GM12878 (cell line): ENCODE results near the gene TNFRSF8. TPM values are rescaled to one million over a fixed set of nuclear protein-coding genes. Genes with fewer than 3 reads are reported as not detected.

ENCODE experiments used
- ATAC-seq: fragments of 200-7000 bp; cut with Tn5 transposase; 3 replicates; pipeline ENCODE4 v1.9.1; 2020; ENCODE audit warnings: mild to moderate bottlenecking, moderate library complexity
- BruUV-seq: library from RNA; stranded (reverse); fragments of 400-500 nt; replicated peaks from 2 replicates; lab custom pipeline; 2021; lab: Mats Ljungman, UMichigan
- CTCF ChIA-PET: fragments of 300-600 bp; sonication (Branson Sonifier 250); formaldehyde crosslinking; extraction: SDS; loops from one replicate; lab custom pipeline; 2021; ENCODE audit warnings: inconsistent platforms; lab: Yijun Ruan, JAX
- POLR2A ChIA-PET: fragments of 350-600 bp; formaldehyde crosslinking; extraction: SDS; loops from one replicate; lab custom pipeline; 2021; ENCODE audit warnings: inconsistent platforms; lab: Charles Lee
- RAD21 ChIA-PET: fragments of 300-600 bp; sonication (Branson Sonifier 250); formaldehyde crosslinking; loops from one replicate; lab custom pipeline; 2023; ENCODE audit warnings: antibody characterized with exemption; ENCODE audit not compliant: unreplicated experiment; lab: Charles Lee
- SMC1A ChIA-PET: fragments of 300-600 bp; sonication (Branson Sonifier 250); formaldehyde crosslinking; loops from one replicate; lab custom pipeline; 2023; ENCODE audit not compliant: unreplicated experiment, uncharacterized antibody; lab: Charles Lee
- DNase-seq: peaks from one replicate; pipeline ENCODE4 v3.0.0-alpha.2; 2011; ENCODE audit warnings: low read depth, low spot score
- FAIRE-seq: peaks from 3 replicates; lab custom pipeline; 2011; peaks lifted over from hg19 to GRCh38; lab: Jason Lieb, UNC
- H2AFZ ChIP-seq: 2 replicates; pipeline ENCODE4 v1.6.0; 2011; ENCODE audit warnings: low read depth, low read length, control low read depth; ENCODE audit not compliant: control insufficient read depth
- H3K27ac ChIP-seq: 2 replicates; pipeline ENCODE4 v1.5.1; 2011; ENCODE audit warnings: control low read depth; ENCODE audit not compliant: control insufficient read depth, insufficient read depth
- H3K27me3 ChIP-seq, 2 experiments: replicated peaks in 1 of 2; 2 replicates each; pipeline versions ENCODE4 v1.6.0 to v1.6.1; 2011; ENCODE audit warnings: low read length in 1 of 2; ENCODE audit not compliant: control insufficient read depth in 2 of 2, insufficient read depth in 2 of 2
- H3K36me3 ChIP-seq, 2 experiments: 2 replicates each; pipeline ENCODE4 v1.5.1; 2011; ENCODE audit warnings: low read length in 1 of 2; ENCODE audit not compliant: control insufficient read depth in 2 of 2, insufficient read depth in 2 of 2
- H3K4me1 ChIP-seq: 2 replicates; pipeline ENCODE4 v1.6.1; 2011; ENCODE audit warnings: mild to moderate bottlenecking, low read length, moderate library complexity, mixed read lengths; ENCODE audit not compliant: control insufficient read depth, insufficient read depth
- H3K4me2 ChIP-seq: 2 replicates; pipeline ENCODE4 v1.6.0; 2011; ENCODE audit warnings: control low read depth; ENCODE audit not compliant: control insufficient read depth, insufficient read depth
- H3K4me3 ChIP-seq: fragments of 200-600 bp; sonication (generic); 2 replicates; pipeline ENCODE4 v1.5.1; 2016
- H3K79me2 ChIP-seq: 2 replicates; pipeline ENCODE4 v1.6.0; 2011; ENCODE audit warnings: low read length; ENCODE audit not compliant: control insufficient read depth, insufficient read depth
- H3K9ac ChIP-seq: 2 replicates; pipeline ENCODE4 v1.8.0; 2011; ENCODE audit warnings: low read length, control low read depth, mixed read lengths; ENCODE audit not compliant: control insufficient read depth, insufficient read depth
- H3K9me3 ChIP-seq: replicated peaks from 3 replicates; pipeline ENCODE4 v1.5.1; 2011; ENCODE audit warnings: mild to moderate bottlenecking, low read length; ENCODE audit not compliant: control insufficient read depth, insufficient read depth
- H4K20me1 ChIP-seq: 2 replicates; pipeline ENCODE4 v1.6.0; 2011; ENCODE audit not compliant: control insufficient read depth, insufficient read depth
- BACH1 ChIP-seq: fragments of 450-650 bp; IDR thresholded peaks from 2 replicates; pipeline ENCODE4 v1.6.1; 2017; ENCODE audit warnings: mild to moderate bottlenecking, borderline replicate concordance
- KDM1A ChIP-seq: fragments of 200-600 bp; sonication (generic); IDR thresholded peaks from 2 replicates; pipeline ENCODE4 v1.6.1; 2016; ENCODE audit warnings: borderline replicate concordance
- MTA2 ChIP-seq: fragments of 450-650 bp; IDR thresholded peaks from 2 replicates; pipeline ENCODE4 v1.6.1; 2016; ENCODE audit warnings: low read depth, mild to moderate bottlenecking, moderate library complexity
- ZNF217 ChIP-seq: fragments of 450-650 bp; IDR thresholded peaks from 2 replicates; pipeline ENCODE4 v1.6.1; 2017; ENCODE audit warnings: antibody characterized with exemption, mild to moderate bottlenecking
- WGBS: methylation state at CpG from one replicate; pipeline ENCODE4 v1.1.6; 2016; ENCODE audit warnings: low lambda C conversion rate; ENCODE audit not compliant: insufficient replicate concordance, insufficient coverage; ENCODE audit errors: missing lambda C conversion rate; 5-methylcytosine and 5-hydroxymethylcytosine counted together
- in situ Hi-C: fragments of 300-500 bp; cut with MboI; formaldehyde crosslinking; loops from 9 replicates; pipeline ENCODE4 v1.14.3; 2018; ENCODE audit warnings: mixed read lengths
- intact Hi-C: fragments of 100-400 bp; cut with micrococcal nuclease; formaldehyde crosslinking; loops from one replicate; pipeline ENCODE4 v1.14.2; 2022; ENCODE audit not compliant: unreplicated experiment
- polyA plus RNA-seq, 11 experiments: library from polyadenylated mRNA; depleted of rRNA in 4 of 11; unstranded in 6 of 11; stranded (reverse) in 5 of 11; fragments of >200 nt; fragmentation: Nextera tagmentation in 4 of 11; fragmentation: Illumina TruSeq in 1 of 11; extraction: Ambion mirVana in 4 of 11; extraction: Trizol in 1 of 11; gene quantifications; 1 replicate in 1 of 11; 2 replicates in 10 of 11; pipeline versions ENCODE4 v1.2.1 to v1.2.3, GENCODE V29; 2011 to 2016; ENCODE audit warnings: inconsistent platforms in 2 of 11, missing spikeins in 2 of 11, low read depth in 1 of 11
- total RNA-seq, 4 experiments: library from RNA; depleted of rRNA in 3 of 4; stranded (reverse); fragments of >200 nt in 3 of 4; fragmentation: Illumina TruSeq in 1 of 4; extraction: Trizol in 1 of 4; gene quantifications; 2 replicates each; pipeline versions ENCODE4 v1.2.1 to v1.2.3, GENCODE V29; 2013 to 2021

TNFRSF8 gene
- total and polyA plus RNA-seq, 10 of the 15 experiments (the other 5 are each of a cell fraction or from before 2014, with no cell fraction given) = 9.8 to 114 (median 58.8) TPM

DNA sequence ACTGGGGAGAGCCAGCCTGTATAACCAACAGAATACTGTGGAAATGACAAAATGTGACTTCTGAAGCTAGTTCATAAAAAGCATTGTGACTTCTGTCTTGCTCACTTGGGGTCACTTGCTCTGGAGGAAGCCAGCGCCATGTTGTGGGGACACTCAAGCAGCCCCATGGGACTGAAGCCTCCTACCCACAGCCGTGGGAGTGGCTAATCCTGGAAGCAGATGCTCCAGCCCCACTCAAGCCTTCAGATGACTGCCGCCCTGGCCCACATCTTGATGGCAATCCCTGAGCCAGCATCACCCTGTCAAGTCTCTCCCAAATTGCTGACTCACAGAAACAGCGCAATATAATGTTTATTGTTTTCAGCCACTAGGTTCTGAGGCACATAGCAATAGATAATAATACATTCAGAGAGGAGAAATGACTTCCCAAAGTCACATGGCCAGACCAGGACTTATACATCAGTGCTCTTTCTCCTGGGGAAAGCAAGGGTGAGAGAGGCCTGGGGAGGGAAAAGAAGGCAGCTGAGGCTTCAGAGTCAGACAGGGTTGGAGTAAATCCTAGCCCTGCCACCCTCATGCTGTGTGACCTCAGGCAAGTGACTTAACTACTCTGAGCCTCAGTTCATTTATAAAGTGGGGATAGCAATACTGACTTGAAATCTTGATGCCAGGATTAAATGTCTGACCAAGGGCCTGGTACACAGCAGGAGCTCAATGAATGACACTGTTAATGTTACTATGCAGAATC is 5.0 kb upstream of the TNFRSF8 start:
- TF ChIP-seq ZNF217 (peak; percentile 85), MTA2 (no peak), KDM1A (peak; percentile 61; the same call in 1 of the 2 replicates), BACH1 (0 out of 2 replicates have a peak, but pooled peaks have one; percentile 28)
- ChIA-PET RAD21 (interaction anchor here (0.6 to 5.7 kb wide), 9 partner anchors 9 to 140 kb away, joined by 3 to 34 read pairs (median 9); partner anchors contain the start of gene MIIP), CTCF (interaction anchor here (1.0 to 3.6 kb wide), 7 partner anchors 8 to 39 kb away, joined by 3 to 16 read pairs (median 5); partner anchors contain the start of gene MIIP), POLR2A (interaction anchor here (0.6 to 11.1 kb wide), 9 partner anchors 9 to 150 kb away, joined by 3 to 134 read pairs (median 10); partner anchors contain the start of gene MIIP), SMC1A (interaction anchor here (1.0 to 14.3 kb wide), 5 partner anchors 10 to 24 kb away, joined by 3 to 209 read pairs (median 37); partner anchors contain the start of gene TNFRSF8)
- Histone ChIP-seq H2AFZ (no peak overlapping the region), H3K27me3 (no peaks in the 10 kb centered on the region), H3K36me3 (no peaks in the 10 kb centered on the region), H3K4me1 (peaks cover 74% of the 10 kb centered on the region), H3K9me3 (peaks cover 2% of the 10 kb centered on the region; the same call in 2 of the 3 replicates), H3K27ac (peak overlapping the region; percentile 80), H3K9ac (no peak overlapping the region; the same call in 1 of the 2 replicates), H4K20me1 (no peaks in the 10 kb centered on the region), H3K79me2 (peaks cover 17% of the 10 kb centered on the region), H3K4me3 (no peak overlapping the region), H3K4me2 (no peak overlapping the region; the same call in 1 of the 2 replicates)
- WGBS = 50% methylated on average over 4 of the region's 4 CpGs
- no TSS peak for BruUV-seq
- ATAC-seq (no peak), FAIRE-seq (no peak), DNase-seq (no peak)
- intact Hi-C loops (no loop called here), in situ Hi-C loops (loop anchor here (25.0 kb wide), 1 partner anchor 1654 kb away; the partner anchor contains the start of gene PRDM2)
